GM18505 (cell line): ENCODE results near the gene CTNNA2.

Experiments used
- ATAC-seq: cut with Tn5 transposase; IDR thresholded peaks from one replicate; pipeline ENCODE4 v1.9.1; 2021; ENCODE audit not compliant: unreplicated experiment
- POLR2A ChIP-seq: IDR thresholded peaks from 4 replicates; pipeline ENCODE4 v1.6.1; 2011; ENCODE audit warnings: borderline replicate concordance; ENCODE audit not compliant: insufficient read depth, insufficient read length; ENCODE audit errors: extremely low read depth

Gene CTNNA2

GRCh38 chr2:80035749-80036285, 523.0 kb downstream of the CTNNA2 start:
- no peak for ATAC-seq
- TF ChIP-seq POLR2A = no peak

DNA sequence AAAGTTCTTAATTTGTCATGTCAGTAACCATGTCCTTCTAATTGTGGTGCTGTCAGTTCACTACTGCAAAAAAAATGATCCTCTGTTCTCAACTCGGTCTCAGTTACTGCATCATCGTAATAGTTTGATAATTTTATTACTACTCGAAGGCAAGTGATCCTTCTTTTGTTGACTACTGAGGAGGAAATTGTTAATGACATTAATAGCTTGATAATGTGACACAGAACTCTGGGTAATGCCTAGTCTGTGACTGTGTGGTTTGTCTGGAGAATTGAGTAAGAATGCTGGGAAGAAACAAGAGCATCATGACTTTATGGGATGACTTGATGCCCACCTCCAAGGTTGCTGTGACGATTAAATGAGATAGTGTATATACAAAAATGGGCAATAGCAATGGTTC, 524.5 kb downstream of the CTNNA2 start:
- TF ChIP-seq POLR2A = no peak
- no peak for ATAC-seq

- ATAC-seq = no peak
- no peak for TF ChIP-seq POLR2A
These were observed 527.4 kb downstream of the CTNNA2 start for GRCh38 chr2:80040226-80040625.

- ATAC-seq = no peak
- TF ChIP-seq POLR2A = no peak
These were observed 529.8 kb downstream of the CTNNA2 start for GRCh38 chr2:80042635-80043034.

DNA sequence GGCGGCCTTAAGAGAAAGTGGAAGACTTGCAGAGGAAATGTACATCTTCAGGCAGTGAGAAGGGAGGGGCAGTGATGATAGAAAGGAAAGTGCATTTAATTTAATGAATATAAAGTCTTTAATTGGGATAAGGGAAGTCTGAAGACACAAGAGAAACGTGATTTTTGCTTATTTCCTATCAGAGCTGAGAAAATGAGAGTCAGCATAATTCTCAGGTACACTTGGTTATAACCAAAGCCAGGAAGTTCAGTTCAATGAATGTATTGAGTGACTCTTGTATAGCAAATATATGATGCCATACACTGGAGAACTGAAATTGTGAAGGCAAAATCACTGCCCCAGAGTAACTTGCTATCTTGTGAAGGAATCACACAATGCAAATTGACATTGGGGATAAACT, 535.4 kb downstream of the CTNNA2 start:
- no peak for TF ChIP-seq POLR2A
- no peak for ATAC-seq

- TF ChIP-seq POLR2A = no peak
- no peak for ATAC-seq
These were observed 537.4 kb downstream of the CTNNA2 start for GRCh38 chr2:80050246-80050645.

GRCh38 chr2:80053522-80054345, 540.9 kb downstream of the CTNNA2 start:
- TF ChIP-seq POLR2A = no peak
- no peak for ATAC-seq

GRCh38 chr2:80054346-80054675, 541.5 kb downstream of the CTNNA2 start:
- no peak for TF ChIP-seq POLR2A
- ATAC-seq = no peak

DNA sequence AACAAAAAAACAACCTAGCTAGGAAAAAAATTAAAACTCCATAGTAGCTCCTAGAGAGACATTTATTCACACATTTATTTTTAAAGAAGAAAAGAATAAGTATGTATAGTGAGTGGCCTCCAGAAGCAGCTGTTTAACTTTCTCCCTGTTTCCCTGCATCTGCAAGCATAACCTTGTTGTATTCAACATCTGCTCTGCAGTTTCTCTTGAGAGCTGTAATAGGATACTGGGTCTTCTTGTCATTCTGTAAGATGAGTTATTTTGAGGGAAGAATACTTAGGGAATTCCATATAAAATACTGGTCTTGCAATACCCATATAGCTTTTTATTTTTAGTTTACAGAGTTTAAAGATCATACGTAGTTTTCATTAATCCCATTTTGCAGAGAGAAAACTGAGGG, 545.1 kb downstream of the CTNNA2 start:
- TF ChIP-seq POLR2A = no peak
- no peak for ATAC-seq

- TF ChIP-seq POLR2A = no peak
- no peak for ATAC-seq
These were observed 545.7 kb downstream of the CTNNA2 start for GRCh38 chr2:80058562-80058961.

- no peak for ATAC-seq
- no peak for TF ChIP-seq POLR2A
These were observed 546.6 kb downstream of the CTNNA2 start for GRCh38 chr2:80059447-80059846.

- no peak for ATAC-seq
- TF ChIP-seq POLR2A = no peak
These were observed 549.0 kb downstream of the CTNNA2 start for GRCh38 chr2:80061881-80062280.

DNA sequence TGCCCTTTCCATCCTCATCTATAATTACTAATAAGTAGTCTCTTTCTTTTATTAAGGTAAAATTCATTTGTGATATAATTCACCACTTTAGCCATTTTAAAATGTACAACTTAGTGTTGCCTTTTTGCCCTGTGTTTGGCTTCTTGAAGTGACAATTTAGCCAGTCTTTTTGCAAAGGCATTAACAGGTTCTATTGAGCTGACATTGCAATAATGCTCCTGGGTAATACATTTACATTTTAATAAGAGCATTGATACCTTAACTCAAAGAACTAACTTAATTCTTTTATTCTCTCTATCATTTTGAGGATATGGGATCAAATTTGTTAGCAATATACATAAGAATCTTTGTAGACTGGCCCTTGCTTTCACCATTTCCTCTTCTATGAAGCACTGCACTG, 549.4 kb downstream of the CTNNA2 start:
- no peak for ATAC-seq

DNA sequence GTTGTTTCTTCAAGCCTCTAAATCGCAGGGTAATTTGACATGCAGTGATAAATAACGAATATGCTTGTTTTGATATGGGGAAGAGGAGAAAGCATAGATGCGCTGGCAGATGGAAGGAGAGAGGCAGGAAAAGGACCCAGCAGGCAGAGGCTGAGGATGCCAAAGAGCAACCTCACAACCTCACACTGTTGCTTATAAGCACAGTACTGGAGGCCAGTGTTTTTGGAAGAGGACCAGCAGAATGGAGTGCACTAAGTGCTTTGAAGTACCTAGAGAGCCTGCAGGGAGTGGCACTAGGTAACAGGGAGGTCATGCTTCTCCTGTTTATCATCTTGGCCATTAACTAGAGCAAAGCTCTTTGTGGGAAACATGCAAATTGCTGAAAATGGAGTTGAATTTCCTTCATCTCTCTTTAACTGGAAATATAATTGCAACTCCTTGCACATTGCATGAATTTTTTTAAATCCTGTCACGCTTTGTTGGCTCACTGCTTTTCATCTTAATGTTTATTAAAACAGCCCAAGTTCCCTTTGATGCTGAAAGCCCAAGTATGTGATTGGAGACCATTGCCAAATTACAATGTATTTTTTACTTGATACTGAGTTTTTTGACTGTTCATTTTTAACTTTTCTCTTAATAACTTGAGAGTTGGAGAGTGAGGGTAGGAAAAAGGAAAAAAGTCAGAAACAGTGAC, 555.3 kb downstream of the CTNNA2 start:
- no peak for TF ChIP-seq POLR2A
- no peak for ATAC-seq

More for the DNA sequence above, 549.4 kb downstream of the CTNNA2 start:
- no peak for TF ChIP-seq POLR2A
